HepG2 (cell line): ENCODE data around the gene SH3GL1. TPM values are rescaled to one million over a fixed set of nuclear protein-coding genes. Genes with fewer than 3 reads are reported as not detected.

Source experiments
- AHDC1 ChIP-seq: sonication (generic); formaldehyde crosslinking; IDR thresholded peaks from 2 replicates; pipeline ENCODE4 v1.5.1; 2020; ENCODE audit warnings: mild to moderate bottlenecking, missing genetic modification reagents, borderline replicate concordance
- ARID5B ChIP-seq: IDR thresholded peaks from 2 replicates; pipeline ENCODE4 v1.4.0; 2020; ENCODE audit warnings: mild to moderate bottlenecking, missing genetic modification reagents
- ATF7 ChIP-seq, 2 experiments: fragments of 450-650 bp in 1 of 2; sonication (generic) in 1 of 2; formaldehyde crosslinking in 1 of 2; IDR thresholded peaks; 2 replicates each; pipeline versions ENCODE4 v1.4.0 to v1.6.1; 2016 to 2020; ENCODE audit warnings: antibody characterized with exemption in 1 of 2, mild to moderate bottlenecking in 1 of 2, missing genetic modification reagents in 1 of 2
- CEBPG ChIP-seq: IDR thresholded peaks from 2 replicates; pipeline ENCODE4 v1.6.1; 2016
- CREB1 ChIP-seq, 2 experiments: fragments of 450-650 bp in 1 of 2; IDR thresholded peaks; 2 replicates each; pipeline ENCODE4 v1.6.1; 2016 to 2017; ENCODE audit warnings: control low read depth in 1 of 2, mild to moderate bottlenecking in 1 of 2, missing compliant biosample characterization in 1 of 2, missing genetic modification characterization in 1 of 2
- E2F5 ChIP-seq: sonication (generic); formaldehyde crosslinking; conservative IDR thresholded peaks from 2 replicates; pipeline ENCODE4 v1.4.0; 2020; ENCODE audit warnings: missing genetic modification reagents
- FIP1L1 ChIP-seq: fragments of 200-400 bp; formaldehyde crosslinking; IDR thresholded peaks from 2 replicates; pipeline ENCODE4 v1.6.1; 2018; ENCODE audit warnings: low read depth, mild to moderate bottlenecking, low read length, moderate library complexity, borderline replicate concordance; ENCODE audit not compliant: insufficient read depth
- HNF4A ChIP-seq: sonication (generic); formaldehyde crosslinking; IDR thresholded peaks from 2 replicates; pipeline ENCODE4 v1.4.0; 2020; ENCODE audit warnings: missing genetic modification reagents
- MYC ChIP-seq: sonication (generic); formaldehyde crosslinking; IDR thresholded peaks from 2 replicates; pipeline ENCODE4 v1.9.0; 2021; ENCODE audit warnings: missing genetic modification reagents, borderline replicate concordance
- RBM22 ChIP-seq: fragments of 200-400 bp; formaldehyde crosslinking; optimal IDR thresholded peaks from 2 replicates; pipeline ENCODE3; 2017; ENCODE audit warnings: mild to moderate bottlenecking, low read length, moderate library complexity
- XRCC5 ChIP-seq: fragments of 200-400 bp; formaldehyde crosslinking; optimal IDR thresholded peaks from 2 replicates; pipeline ENCODE3; 2017; ENCODE audit warnings: mild to moderate bottlenecking, low read length
- ZBTB33 ChIP-seq: sonication (generic); formaldehyde crosslinking; IDR thresholded peaks from 2 replicates; pipeline ENCODE4 v1.4.0; 2020; ENCODE audit warnings: missing genetic modification reagents
- ZNF20 ChIP-seq: sonication (generic); formaldehyde crosslinking; IDR thresholded peaks from 2 replicates; pipeline ENCODE4 v1.4.0; 2020; ENCODE audit warnings: mild to moderate bottlenecking, moderate library complexity, missing genetic modification reagents
- ZNF766 ChIP-seq: sonication (generic); formaldehyde crosslinking; IDR thresholded peaks from 2 replicates; pipeline ENCODE4 v1.5.0; 2020; ENCODE audit warnings: missing genetic modification reagents, borderline replicate concordance
- polyA plus RNA-seq, 8 experiments: library from polyadenylated mRNA; depleted of rRNA in 3 of 8; stranded (reverse) in 7 of 8; unstranded in 1 of 8; fragments of >200 nt; fragmentation: Illumina TruSeq in 4 of 8; extraction: Trizol in 4 of 8; gene quantifications; 2 replicates each; pipeline versions ENCODE4 v1.2.1 to v1.2.3, GENCODE V29; 2011 to 2016; ENCODE audit warnings: low read depth in 4 of 8, missing spikeins in 1 of 8, mixed read lengths in 1 of 8; ENCODE audit not compliant: insufficient read depth in 1 of 8
- total RNA-seq, 5 experiments: library from RNA; depleted of rRNA; stranded (reverse); fragments of >200 nt; fragmentation: Illumina TruSeq; extraction: Trizol; gene quantifications; 2 replicates each; pipeline ENCODE4 v1.2.3, GENCODE V29; 2016; ENCODE audit warnings: low read depth in 1 of 5

Gene SH3GL1
- total and polyA plus RNA-seq, 2 of the 13 experiments (the other 11 are each of a cell fraction or from before 2014, with no cell fraction given): 33.0 to 45.1 TPM

GRCh38 chr19:4375164-4376027 is 25.0 kb downstream of the SH3GL1 start (continued):
- 0 out of 2 replicates have a peak, but pooled peaks have one; percentile 1 for TF ChIP-seq AHDC1 (CRISPR knock-in tag)
- 0 out of 2 replicates have a peak, but pooled peaks have one; percentile 2 for TF ChIP-seq HNF4A
- TF ChIP-seq ARID5B (CRISPR knock-in tag): peak; percentile 16; the same call in 1 of the 2 replicates
- no peak for TF ChIP-seq ZNF766 (CRISPR knock-in tag)
- TF ChIP-seq FIP1L1: 0 out of 2 replicates have a peak, but pooled peaks have one; percentile 28
- TF ChIP-seq RBM22: peak; percentile 21
- no peak for TF ChIP-seq E2F5
- TF ChIP-seq XRCC5: peak; percentile 18
- TF ChIP-seq ZBTB33 (CRISPR knock-in tag): peak; percentile 18; the same call in 1 of the 2 replicates
- peak; percentile 38; the same call in 1 of the 2 replicates for TF ChIP-seq CEBPG (CRISPR knock-in tag)
- peak; percentile 28; the same call in 1 of the 2 replicates for TF ChIP-seq MYC (CRISPR knock-in tag)
- TF ChIP-seq CREB1 (IDR thresholded peaks at IDR 0.05): peak; percentile 51; the same call in 1 of the 2 replicates
- TF ChIP-seq CREB1 (CRISPR knock-in tag; IDR thresholded peaks at IDR 0.05): no peak; the same call in 1 of the 2 replicates
- peak; percentile 83 for TF ChIP-seq ATF7 (IDR thresholded peaks at IDR 0.05)
- no peak; the same call in 1 of the 2 replicates for TF ChIP-seq ATF7 (CRISPR knock-in tag; IDR thresholded peaks at IDR 0.05)
- TF ChIP-seq ZNF20 (CRISPR knock-in tag): no peak
